SIG-M5 treated with dmso at 0.1 percent for 504 hours (cell line): Measurements from ENCODE around the gene RAB11FIP2.

Source experiments
- DNase-seq: peaks from one replicate; lab custom pipeline; 2025; ENCODE audit not compliant: unreplicated experiment; lab: John Stamatoyannopoulos, UW

RAB11FIP2 gene

GRCh38 chr10:117983961-117984360 is 62.8 kb downstream of the RAB11FIP2 start:
- DNase-seq, result no peak

DNA sequence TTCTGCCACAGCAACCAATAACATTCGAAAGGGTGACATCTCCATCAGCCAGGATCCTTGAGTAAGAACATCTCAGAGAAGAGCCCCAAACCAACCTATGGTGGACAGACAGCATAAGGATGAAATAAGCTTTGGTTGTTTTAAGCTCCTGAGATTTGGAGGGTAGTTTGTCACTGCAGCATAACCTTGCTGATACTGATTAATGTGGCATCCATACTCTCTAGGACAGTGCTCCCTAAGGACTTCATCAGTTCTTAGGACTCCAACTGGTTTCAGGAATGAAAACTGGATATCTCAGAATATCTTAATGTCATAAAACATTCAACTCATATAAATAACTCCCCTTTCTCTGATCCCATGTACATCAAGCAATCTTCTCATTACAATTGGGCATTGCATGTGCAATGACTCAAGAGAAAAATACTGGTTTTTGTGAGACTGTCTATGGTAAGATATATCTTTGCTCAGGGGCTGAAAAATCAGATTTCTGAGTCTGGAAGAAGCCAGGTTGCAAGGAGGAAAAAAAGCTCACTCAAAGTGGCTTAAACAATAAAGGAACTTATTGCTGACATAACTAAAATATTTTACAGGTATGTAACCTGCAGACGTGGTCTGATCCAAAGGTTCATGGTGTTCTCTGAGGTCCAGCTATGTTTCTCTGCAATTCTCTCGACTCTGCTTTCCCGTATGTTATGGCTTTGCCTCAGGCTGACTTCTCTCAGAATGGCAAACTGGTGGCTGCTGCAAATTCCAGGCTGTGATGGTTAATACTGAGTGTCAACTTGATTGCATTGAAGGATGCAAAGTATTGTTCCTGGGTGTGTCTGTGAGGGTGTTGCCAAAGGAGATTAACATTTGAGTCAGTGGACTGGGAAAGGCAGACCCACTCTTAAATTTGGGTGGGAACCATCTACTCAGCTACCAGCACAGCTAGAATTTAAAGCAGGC is 65.7 kb downstream of the RAB11FIP2 start:
- DNase-seq, result no peak

- DNase-seq, result no peak
These were observed 66.5 kb downstream of the RAB11FIP2 start for GRCh38 chr10:117980216-117980615.

GRCh38 chr10:117972168-117972837 is 74.4 kb downstream of the RAB11FIP2 start:
- DNase-seq, result no peak

GRCh38 chr10:117970962-117971361 is 75.8 kb downstream of the RAB11FIP2 start:
- DNase-seq, result no peak

GRCh38 chr10:117969592-117969991 is 77.1 kb downstream of the RAB11FIP2 start:
- DNase-seq, result no peak

- no peak for DNase-seq
These were observed 78.2 kb downstream of the RAB11FIP2 start for GRCh38 chr10:117968354-117969182.

GRCh38 chr10:117967149-117967650 is 79.5 kb downstream of the RAB11FIP2 start:
- DNase-seq, result no peak

DNA sequence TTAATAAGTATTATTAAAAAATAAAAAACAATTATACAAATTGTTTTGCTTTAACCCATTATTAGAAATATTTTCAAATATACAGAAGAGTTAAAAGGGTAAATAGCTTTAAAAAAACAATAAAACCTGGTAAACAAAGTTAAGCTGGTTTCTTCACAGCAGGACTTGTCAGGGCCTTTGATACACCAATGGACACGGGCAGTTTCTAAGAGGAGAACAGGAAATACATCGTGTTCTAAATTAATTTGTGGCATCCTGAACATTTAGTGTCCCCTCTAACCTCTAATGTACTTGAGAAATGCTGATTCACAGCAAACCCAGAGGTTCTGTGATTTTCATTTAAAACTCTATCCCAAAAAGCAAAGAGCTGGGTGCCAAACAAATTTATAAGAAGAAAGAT is 80.8 kb downstream of the RAB11FIP2 start:
- DNase-seq, result no peak

DNA sequence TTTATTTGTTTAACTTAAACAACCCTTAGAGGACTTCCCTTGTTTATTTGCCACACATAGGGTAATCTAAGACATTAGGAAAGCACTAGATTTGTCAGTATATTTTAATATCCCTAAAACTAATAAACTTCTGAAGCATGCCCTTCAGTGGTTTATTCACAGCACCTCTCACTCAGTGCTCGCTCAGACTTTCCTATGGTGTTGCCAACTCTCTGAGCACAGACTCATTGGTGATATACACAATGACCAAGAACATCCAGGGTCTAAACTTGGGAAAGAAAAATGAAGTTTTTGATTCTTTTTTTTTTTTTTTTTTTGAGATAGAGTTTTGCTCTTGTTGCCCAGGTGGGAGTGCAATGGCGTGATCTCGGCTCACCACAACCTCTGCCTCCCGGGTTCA is 82.2 kb downstream of the RAB11FIP2 start:
- DNase-seq, result no peak

DNA sequence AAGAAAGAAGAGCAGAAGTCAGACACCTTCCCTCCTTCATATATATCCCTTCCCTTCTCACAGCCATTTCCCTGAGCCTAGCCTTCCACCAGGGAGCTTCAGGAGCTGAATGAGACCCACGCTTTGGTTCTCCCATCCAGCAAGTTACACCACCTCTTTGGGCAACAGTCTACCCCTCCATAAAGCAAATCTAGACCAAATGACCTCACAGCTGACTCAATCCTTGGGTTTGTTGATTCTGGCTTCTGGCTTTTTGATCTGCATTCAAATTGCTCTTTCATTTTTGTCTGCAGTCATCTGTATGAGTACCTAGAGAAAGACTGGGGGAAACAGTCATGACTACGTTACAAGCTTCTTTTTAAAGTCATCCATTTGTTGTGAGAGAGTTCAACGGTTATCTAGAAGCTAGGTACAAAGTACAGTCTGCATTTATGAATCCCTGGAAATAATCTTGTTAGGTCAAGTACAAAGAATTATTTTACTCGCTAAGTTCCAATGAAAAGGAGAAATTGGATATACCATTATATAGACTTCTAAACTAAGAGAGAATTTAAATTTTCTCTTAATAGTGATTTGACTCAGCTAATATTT is 86.3 kb downstream of the RAB11FIP2 start:
- DNase-seq, result no peak

DNA sequence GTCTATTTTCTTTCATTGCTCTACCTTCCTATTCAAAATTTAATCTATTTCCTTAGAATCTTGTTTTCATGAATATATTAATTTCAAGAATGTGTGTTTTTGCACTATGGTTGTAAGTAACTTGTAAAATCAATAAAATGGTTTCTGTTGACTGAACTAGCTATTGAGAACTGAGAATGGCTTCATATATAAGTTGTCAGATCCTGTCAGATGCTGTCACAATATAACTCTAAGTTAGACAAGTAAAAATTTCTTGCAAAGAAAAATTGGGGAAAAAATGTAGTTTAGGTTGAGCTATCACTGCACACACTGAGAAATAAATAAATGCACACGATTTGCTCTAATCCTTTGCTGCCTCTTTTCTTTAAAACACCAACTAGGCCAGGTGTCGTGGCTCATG is 89.8 kb downstream of the RAB11FIP2 start:
- no peak for DNase-seq

GRCh38 chr10:117955176-117955575 is 91.6 kb downstream of the RAB11FIP2 start:
- no peak for DNase-seq
